Measurements from ENCODE around the gene SNX25. TPM values are rescaled to one million over a fixed set of nuclear protein-coding genes. Genes with fewer than 3 reads are reported as not detected.
A peak's percentile ranks its signal among the peaks of the same experiment; 100 is the strongest.

SNX25 gene
- polyA plus RNA-seq, 1 of the 3 experiments (the other 2 are of a cell fraction) = 8.5 TPM

GRCh38 chr4:185255868-185256267, 46.5 kb downstream of the SNX25 start:
- Histone ChIP-seq H3F3A (replicated peaks; ENCODE audit: insufficient read depth) (peaks cover 24% of the 10 kb centered on the region), H3K4me2 (no peak overlapping the region), H4K20me1 (ENCODE audit: insufficient read depth) (no peaks in the 10 kb centered on the region; the same call in 1 of the 2 replicates), H3K27me3 (ENCODE audit: insufficient read depth) (no peaks in the 10 kb centered on the region), H3K4me3 (ENCODE audit: low read depth in 2 of 2, low read length in 1 of 2) (no peak overlapping the region), H3K4me1 (ENCODE audit: control insufficient read depth in 1 of 2, insufficient read depth in 2 of 2, low read depth in 1 of 2, low read length in 1 of 2) (peaks cover 6 to 14% of the 10 kb centered on the region in 2 experiments; a peak in 3 of 4 replicates), H2AFZ (ENCODE audit: low read depth) (no peak overlapping the region), H3K9ac (no peak overlapping the region), H3K9me2 (no peaks in the 10 kb centered on the region), H3K79me2 (ENCODE audit: insufficient read depth) (peaks cover 70% of the 10 kb centered on the region), H3K36me3 (replicated peaks in 1 of 2; ENCODE audit: control insufficient read depth in 1 of 2, insufficient read depth in 2 of 2, low read length in 1 of 2) (peaks cover 0 to 37% of the 10 kb centered on the region in 2 experiments), H3K27ac (ENCODE audit: low read depth in 2 of 2, low read length in 1 of 2) (peak overlapping the region in 1 of 2 experiments; percentile 50; a peak in 1 of 4 replicates), H3K9me3 (no peaks in the 10 kb centered on the region)
- WGBS (ENCODE audit: low lambda C conversion rate) = 71% methylated on average over 3 of the region's 3 CpGs
- ChIA-PET CTCF (interaction anchor here (1.0 to 1.6 kb wide), 4 partner anchors 9 to 20 kb away, joined by 3 to 5 read pairs (median 4); no protein-coding TSS in a partner anchor), POLR2A (no interaction called here)
- TF ChIP-seq, protein P1, sequence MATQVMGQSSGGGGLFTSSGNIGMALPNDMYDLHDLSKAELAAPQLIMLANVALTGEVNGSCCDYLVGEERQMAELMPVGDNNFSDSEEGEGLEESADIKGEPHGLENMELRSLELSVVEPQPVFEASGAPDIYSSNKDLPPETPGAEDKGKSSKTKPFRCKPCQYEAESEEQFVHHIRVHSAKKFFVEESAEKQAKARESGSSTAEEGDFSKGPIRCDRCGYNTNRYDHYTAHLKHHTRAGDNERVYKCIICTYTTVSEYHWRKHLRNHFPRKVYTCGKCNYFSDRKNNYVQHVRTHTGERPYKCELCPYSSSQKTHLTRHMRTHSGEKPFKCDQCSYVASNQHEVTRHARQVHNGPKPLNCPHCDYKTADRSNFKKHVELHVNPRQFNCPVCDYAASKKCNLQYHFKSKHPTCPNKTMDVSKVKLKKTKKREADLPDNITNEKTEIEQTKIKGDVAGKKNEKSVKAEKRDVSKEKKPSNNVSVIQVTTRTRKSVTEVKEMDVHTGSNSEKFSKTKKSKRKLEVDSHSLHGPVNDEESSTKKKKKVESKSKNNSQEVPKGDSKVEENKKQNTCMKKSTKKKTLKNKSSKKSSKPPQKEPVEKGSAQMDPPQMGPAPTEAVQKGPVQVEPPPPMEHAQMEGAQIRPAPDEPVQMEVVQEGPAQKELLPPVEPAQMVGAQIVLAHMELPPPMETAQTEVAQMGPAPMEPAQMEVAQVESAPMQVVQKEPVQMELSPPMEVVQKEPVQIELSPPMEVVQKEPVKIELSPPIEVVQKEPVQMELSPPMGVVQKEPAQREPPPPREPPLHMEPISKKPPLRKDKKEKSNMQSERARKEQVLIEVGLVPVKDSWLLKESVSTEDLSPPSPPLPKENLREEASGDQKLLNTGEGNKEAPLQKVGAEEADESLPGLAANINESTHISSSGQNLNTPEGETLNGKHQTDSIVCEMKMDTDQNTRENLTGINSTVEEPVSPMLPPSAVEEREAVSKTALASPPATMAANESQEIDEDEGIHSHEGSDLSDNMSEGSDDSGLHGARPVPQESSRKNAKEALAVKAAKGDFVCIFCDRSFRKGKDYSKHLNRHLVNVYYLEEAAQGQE (IDR thresholded peaks at IDR 0.05; ENCODE audit: low read depth, low read length) = no peak
- no peak for DNase-seq

GRCh38 chr4:185256446-185256845, 47.0 kb downstream of the SNX25 start:
- H2AFZ ChIP-seq (ENCODE audit: low read depth) = no peak overlapping the region
- no peaks in the 10 kb centered on the region for H3K9me2 ChIP-seq
- H3K27ac ChIP-seq (ENCODE audit: low read depth in 2 of 2, low read length in 1 of 2) = peak overlapping the region in 1 of 2 experiments; percentile 50; a peak in 2 of 4 replicates
- H3K36me3 ChIP-seq (replicated peaks in 1 of 2; ENCODE audit: control insufficient read depth in 1 of 2, insufficient read depth in 2 of 2, low read length in 1 of 2) = peaks cover 0 to 37% of the 10 kb centered on the region in 2 experiments
- peaks cover 74% of the 10 kb centered on the region for H3K79me2 ChIP-seq (ENCODE audit: insufficient read depth)
- H3K4me3 ChIP-seq (ENCODE audit: low read depth in 2 of 2, low read length in 1 of 2) = no peak overlapping the region
- no peak for DNase-seq
- H3K9me3 ChIP-seq = no peaks in the 10 kb centered on the region
- WGBS (ENCODE audit: low lambda C conversion rate) = 43% methylated on average over 3 of the region's 3 CpGs
- no peaks in the 10 kb centered on the region for H3K27me3 ChIP-seq (ENCODE audit: insufficient read depth)
- no peak overlapping the region for H3K9ac ChIP-seq
- no peak for TF ChIP-seq FOXJ3 (CRISPR knock-in tag; IDR thresholded peaks at IDR 0.05)
- TF ChIP-seq POLR2AphosphoS5 (IDR thresholded peaks at IDR 0.05; ENCODE audit: low read depth, low read length) = no peak
- TF ChIP-seq USF2 (IDR thresholded peaks at IDR 0.05; ENCODE audit: borderline replicate concordance, low read depth, low read length) = no peak
- TF ChIP-seq GABPA (IDR thresholded peaks at IDR 0.05; ENCODE audit: low read depth) = no peak
- no peak for TF ChIP-seq SMC3 (IDR thresholded peaks at IDR 0.05; ENCODE audit: low read depth, low read length)
- TF ChIP-seq GATA2 (CRISPR knock-in tag; IDR thresholded peaks at IDR 0.05) = no peak
- peak; percentile 27; the same call in 1 of the 2 replicates for TF ChIP-seq FOSL2 (IDR thresholded peaks at IDR 0.05; ENCODE audit: borderline replicate concordance, low read depth)
- TF ChIP-seq MXI1 (IDR thresholded peaks at IDR 0.05; ENCODE audit: low read depth, low read length) = no peak
- H4K20me1 ChIP-seq (ENCODE audit: insufficient read depth) = no peaks in the 10 kb centered on the region; the same call in 1 of the 2 replicates
- ChIA-PET CTCF (interaction anchor here (1.0 to 1.6 kb wide), 4 partner anchors 10 to 29 kb away, joined by 3 to 5 read pairs (median 4); no protein-coding TSS in a partner anchor), POLR2A (no interaction called here)
- no peak overlapping the region for H3K4me2 ChIP-seq
- peaks cover 24% of the 10 kb centered on the region for H3F3A ChIP-seq (replicated peaks; ENCODE audit: insufficient read depth)
- peaks cover 6 to 14% of the 10 kb centered on the region in 2 experiments; a peak in 3 of 4 replicates for H3K4me1 ChIP-seq (ENCODE audit: control insufficient read depth in 1 of 2, insufficient read depth in 2 of 2, low read depth in 1 of 2, low read length in 1 of 2)
